ENCODE results near the gene CNOT10.

CNOT10 gene

GRCh38 chr3:32743934-32744333, 58.9 kb downstream of the CNOT10 start:
- no peak for TF ChIP-seq CTCF (IDR thresholded peaks at IDR 0.05; ENCODE audit: insufficient read depth, low read length, poor library complexity, severe bottlenecking)
- DNase-seq (ENCODE audit: extremely low read depth, insufficient read length), result no peak
- Histone ChIP-seq H3K27me3 (replicated peaks; ENCODE audit: control insufficient read depth, insufficient read depth, low read length) (no peaks in the 10 kb centered on the region), H3K4me3 (replicated peaks; ENCODE audit: low read depth, low read length) (no peak overlapping the region), H3K36me3 (ENCODE audit: control insufficient read depth, insufficient read depth, low read length) (peaks cover 1% of the 10 kb centered on the region)

GRCh38 chr3:32751377-32751776, 66.4 kb downstream of the CNOT10 start:
- Histone ChIP-seq H3K36me3 (ENCODE audit: control insufficient read depth, insufficient read depth, low read length) (no peaks in the 10 kb centered on the region; the same call in 1 of the 2 replicates), H3K27me3 (replicated peaks; ENCODE audit: control insufficient read depth, insufficient read depth, low read length) (no peaks in the 10 kb centered on the region), H3K4me3 (replicated peaks; ENCODE audit: low read depth, low read length) (no peak overlapping the region)
- DNase-seq (ENCODE audit: extremely low read depth, insufficient read length), result no peak
- no peak for TF ChIP-seq CTCF (IDR thresholded peaks at IDR 0.05; ENCODE audit: insufficient read depth, low read length, poor library complexity, severe bottlenecking)

- Histone ChIP-seq H3K27me3 (replicated peaks; ENCODE audit: control insufficient read depth, insufficient read depth, low read length) (no peaks in the 10 kb centered on the region), H3K36me3 (ENCODE audit: control insufficient read depth, insufficient read depth, low read length) (no peaks in the 10 kb centered on the region), H3K4me3 (replicated peaks; ENCODE audit: low read depth, low read length) (no peak overlapping the region)
- TF ChIP-seq CTCF (IDR thresholded peaks at IDR 0.05; ENCODE audit: insufficient read depth, low read length, poor library complexity, severe bottlenecking), result no peak
- no peak for DNase-seq (ENCODE audit: extremely low read depth, insufficient read length)
Observed at GRCh38 chr3:32755761-32756160, 70.8 kb downstream of the CNOT10 start.

- H3K36me3 ChIP-seq (ENCODE audit: control insufficient read depth, insufficient read depth, low read length), result no peaks in the 10 kb centered on the region; the same call in 1 of the 2 replicates
- DNase-seq (ENCODE audit: extremely low read depth, insufficient read length), result no peak
- no peak for TF ChIP-seq CTCF (IDR thresholded peaks at IDR 0.05; ENCODE audit: insufficient read depth, low read length, poor library complexity, severe bottlenecking)
- no peaks in the 10 kb centered on the region for H3K27me3 ChIP-seq (replicated peaks; ENCODE audit: control insufficient read depth, insufficient read depth, low read length)
- no peak overlapping the region for H3K4me3 ChIP-seq (replicated peaks; ENCODE audit: low read depth, low read length)
Observed at GRCh38 chr3:32757618-32758374, 72.8 kb downstream of the CNOT10 start.

GRCh38 chr3:32758375-32758753, 73.4 kb downstream of the CNOT10 start:
- Histone ChIP-seq H3K4me3 (replicated peaks; ENCODE audit: low read depth, low read length) (no peak overlapping the region), H3K27me3 (replicated peaks; ENCODE audit: control insufficient read depth, insufficient read depth, low read length) (no peaks in the 10 kb centered on the region), H3K36me3 (ENCODE audit: control insufficient read depth, insufficient read depth, low read length) (no peaks in the 10 kb centered on the region; the same call in 1 of the 2 replicates)
- DNase-seq (ENCODE audit: extremely low read depth, insufficient read length), result no peak
- no peak for TF ChIP-seq CTCF (IDR thresholded peaks at IDR 0.05; ENCODE audit: insufficient read depth, low read length, poor library complexity, severe bottlenecking)

Measured in GM06990 (cell line).